ENCODE measurements around the gene GPANK1. TPM values are rescaled to one million over a fixed set of nuclear protein-coding genes. Genes with fewer than 3 reads are reported as not detected.
A peak's percentile ranks its signal among the peaks of the same experiment; 100 is the strongest.

Gene GPANK1
- total and polyA plus RNA-seq, 2 of the 13 experiments (the other 11 are each of a cell fraction or from before 2014, with no cell fraction given), result 15.4 to 22.8 TPM

- TF ChIP-seq ZNF570 (CRISPR knock-in tag; IDR thresholded peaks at IDR 0.05; ENCODE audit: borderline replicate concordance), result no peak
- TF ChIP-seq, protein P1, sequence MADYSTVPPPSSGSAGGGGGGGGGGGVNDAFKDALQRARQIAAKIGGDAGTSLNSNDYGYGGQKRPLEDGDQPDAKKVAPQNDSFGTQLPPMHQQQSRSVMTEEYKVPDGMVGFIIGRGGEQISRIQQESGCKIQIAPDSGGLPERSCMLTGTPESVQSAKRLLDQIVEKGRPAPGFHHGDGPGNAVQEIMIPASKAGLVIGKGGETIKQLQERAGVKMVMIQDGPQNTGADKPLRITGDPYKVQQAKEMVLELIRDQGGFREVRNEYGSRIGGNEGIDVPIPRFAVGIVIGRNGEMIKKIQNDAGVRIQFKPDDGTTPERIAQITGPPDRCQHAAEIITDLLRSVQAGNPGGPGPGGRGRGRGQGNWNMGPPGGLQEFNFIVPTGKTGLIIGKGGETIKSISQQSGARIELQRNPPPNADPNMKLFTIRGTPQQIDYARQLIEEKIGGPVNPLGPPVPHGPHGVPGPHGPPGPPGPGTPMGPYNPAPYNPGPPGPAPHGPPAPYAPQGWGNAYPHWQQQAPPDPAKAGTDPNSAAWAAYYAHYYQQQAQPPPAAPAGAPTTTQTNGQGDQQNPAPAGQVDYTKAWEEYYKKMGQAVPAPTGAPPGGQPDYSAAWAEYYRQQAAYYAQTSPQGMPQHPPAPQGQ (CRISPR knock-in tag; IDR thresholded peaks at IDR 0.05; ENCODE audit: borderline replicate concordance), result no peak
- TF ChIP-seq ZNF761 (CRISPR knock-in tag; conservative IDR thresholded peaks at IDR 0.05), result 0 out of 2 replicates have a peak, but pooled peaks have one; percentile 19
- TF ChIP-seq ATAD3A (CRISPR knock-in tag; IDR thresholded peaks at IDR 0.05), result 0 out of 2 replicates have a peak, but pooled peaks have one; percentile 16
- TF ChIP-seq GABPB1 (CRISPR knock-in tag; IDR thresholded peaks at IDR 0.05), result no peak
- no peak; the same call in 1 of the 2 replicates for TF ChIP-seq GATAD2A (CRISPR knock-in tag; IDR thresholded peaks at IDR 0.05)
- peak; percentile 23; the same call in 1 of the 2 replicates for TF ChIP-seq ZNF891 (CRISPR knock-in tag; IDR thresholded peaks at IDR 0.05)
- no peak for TF ChIP-seq RFXANK (CRISPR knock-in tag; IDR thresholded peaks at IDR 0.05)
- TF ChIP-seq POGK (CRISPR knock-in tag; conservative IDR thresholded peaks at IDR 0.05), result no peak; the same call in 1 of the 2 replicates
- TF ChIP-seq, protein P2, sequence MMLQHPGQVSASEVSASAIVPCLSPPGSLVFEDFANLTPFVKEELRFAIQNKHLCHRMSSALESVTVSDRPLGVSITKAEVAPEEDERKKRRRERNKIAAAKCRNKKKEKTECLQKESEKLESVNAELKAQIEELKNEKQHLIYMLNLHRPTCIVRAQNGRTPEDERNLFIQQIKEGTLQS (CRISPR knock-in tag; IDR thresholded peaks at IDR 0.05), result peak; percentile 63; the same call in 1 of the 2 replicates
- TF ChIP-seq DNMT1 (CRISPR knock-in tag; IDR thresholded peaks at IDR 0.05), result no peak; the same call in 1 of the 2 replicates
- TF ChIP-seq HMGXB4 (CRISPR knock-in tag; IDR thresholded peaks at IDR 0.05; ENCODE audit: borderline replicate concordance in 1 of 2, low read depth in 1 of 2), result no peak; a peak in 1 of 4 replicates
- TF ChIP-seq KMT2B (CRISPR knock-in tag; IDR thresholded peaks at IDR 0.05), result peak; percentile 78
- TF ChIP-seq ZNF367 (CRISPR knock-in tag; IDR thresholded peaks at IDR 0.05; ENCODE audit: borderline replicate concordance), result no peak
- peak; percentile 34; the same call in 1 of the 2 replicates for TF ChIP-seq RAD21 (CRISPR knock-in tag; IDR thresholded peaks at IDR 0.05)
- TF ChIP-seq, protein P3, sequence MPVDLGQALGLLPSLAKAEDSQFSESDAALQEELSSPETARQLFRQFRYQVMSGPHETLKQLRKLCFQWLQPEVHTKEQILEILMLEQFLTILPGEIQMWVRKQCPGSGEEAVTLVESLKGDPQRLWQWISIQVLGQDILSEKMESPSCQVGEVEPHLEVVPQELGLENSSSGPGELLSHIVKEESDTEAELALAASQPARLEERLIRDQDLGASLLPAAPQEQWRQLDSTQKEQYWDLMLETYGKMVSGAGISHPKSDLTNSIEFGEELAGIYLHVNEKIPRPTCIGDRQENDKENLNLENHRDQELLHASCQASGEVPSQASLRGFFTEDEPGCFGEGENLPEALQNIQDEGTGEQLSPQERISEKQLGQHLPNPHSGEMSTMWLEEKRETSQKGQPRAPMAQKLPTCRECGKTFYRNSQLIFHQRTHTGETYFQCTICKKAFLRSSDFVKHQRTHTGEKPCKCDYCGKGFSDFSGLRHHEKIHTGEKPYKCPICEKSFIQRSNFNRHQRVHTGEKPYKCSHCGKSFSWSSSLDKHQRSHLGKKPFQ (CRISPR knock-in tag; IDR thresholded peaks at IDR 0.05; ENCODE audit: insufficient replicate concordance), result no peak
- peak; percentile 44 for TF ChIP-seq ZC3H4 (CRISPR knock-in tag; IDR thresholded peaks at IDR 0.05; ENCODE audit: borderline replicate concordance)
- TF ChIP-seq ATRX (CRISPR knock-in tag; IDR thresholded peaks at IDR 0.05; ENCODE audit: borderline replicate concordance), result no peak
- peak; percentile 79 for TF ChIP-seq CEBPB (IDR thresholded peaks at IDR 0.05; ENCODE audit: borderline replicate concordance, low read depth, low read length)
- TF ChIP-seq ZNF33B (CRISPR knock-in tag; IDR thresholded peaks at IDR 0.05), result no peak
- no peak for TF ChIP-seq RAD51 (IDR thresholded peaks at IDR 0.05; ENCODE audit: borderline replicate concordance)
- TF ChIP-seq ZNF747 (CRISPR knock-in tag; IDR thresholded peaks at IDR 0.05; ENCODE audit: borderline replicate concordance), result no peak; the same call in 1 of the 2 replicates
Observed at GRCh38 chr6:31619805-31620585, 44.8 kb downstream of the GPANK1 start (continued).

Data from HepG2 (cell line).